ENCODE measurements around the gene PLEKHM3.
"Not testable (repeated sequence)": the region's sequence is repeated elsewhere in the genome, so short reads cannot be mapped to it uniquely, and the experiment has no call there.

PLEKHM3 gene

GRCh38 chr2:208036357-208036756 lies 11.0 kb upstream of the PLEKHM3 start:
- H3K27me3 ChIP-seq (ENCODE audit: insufficient read depth, low read length) = no peaks in the 10 kb centered on the region
- no peak overlapping the region for H3K4me3 ChIP-seq (ENCODE audit: low read depth, low read length)
- H3K4me1 ChIP-seq (ENCODE audit: control insufficient read depth, insufficient read depth, low read length, unreplicated experiment) = no peaks in the 10 kb centered on the region
- no peak overlapping the region for H2AFZ ChIP-seq (ENCODE audit: low read length, unreplicated experiment)
- no peak overlapping the region for H3K27ac ChIP-seq (ENCODE audit: low read depth, low read length)
- H3K36me3 ChIP-seq (ENCODE audit: insufficient read depth, low read length) = no peaks in the 10 kb centered on the region
- no peaks in the 10 kb centered on the region for H3K79me2 ChIP-seq (ENCODE audit: control insufficient read depth, insufficient read depth, low read length, unreplicated experiment)

GRCh38 chr2:208034503-208035140 lies 9.3 kb upstream of the PLEKHM3 start:
- Histone ChIP-seq H3K27ac (ENCODE audit: low read depth, low read length) (no peak overlapping the region), H2AFZ (ENCODE audit: low read length, unreplicated experiment) (no peak overlapping the region), H3K79me2 (ENCODE audit: control insufficient read depth, insufficient read depth, low read length, unreplicated experiment) (no peaks in the 10 kb centered on the region), H3K4me1 (ENCODE audit: control insufficient read depth, insufficient read depth, low read length, unreplicated experiment) (no peaks in the 10 kb centered on the region), H3K36me3 (ENCODE audit: insufficient read depth, low read length) (no peaks in the 10 kb centered on the region), H3K27me3 (ENCODE audit: insufficient read depth, low read length) (no peaks in the 10 kb centered on the region), H3K4me3 (ENCODE audit: low read depth, low read length) (no peak overlapping the region)

GRCh38 chr2:208033701-208034502 lies 8.6 kb upstream of the PLEKHM3 start:
- no peaks in the 10 kb centered on the region for H3K79me2 ChIP-seq (ENCODE audit: control insufficient read depth, insufficient read depth, low read length, unreplicated experiment)
- no peaks in the 10 kb centered on the region for H3K36me3 ChIP-seq (ENCODE audit: insufficient read depth, low read length)
- H3K4me3 ChIP-seq (ENCODE audit: low read depth, low read length) = no peak overlapping the region
- no peaks in the 10 kb centered on the region for H3K4me1 ChIP-seq (ENCODE audit: control insufficient read depth, insufficient read depth, low read length, unreplicated experiment)
- no peak overlapping the region for H2AFZ ChIP-seq (ENCODE audit: low read length, unreplicated experiment)
- no peak overlapping the region for H3K27ac ChIP-seq (ENCODE audit: low read depth, low read length)
- no peaks in the 10 kb centered on the region for H3K27me3 ChIP-seq (ENCODE audit: insufficient read depth, low read length)

DNA sequence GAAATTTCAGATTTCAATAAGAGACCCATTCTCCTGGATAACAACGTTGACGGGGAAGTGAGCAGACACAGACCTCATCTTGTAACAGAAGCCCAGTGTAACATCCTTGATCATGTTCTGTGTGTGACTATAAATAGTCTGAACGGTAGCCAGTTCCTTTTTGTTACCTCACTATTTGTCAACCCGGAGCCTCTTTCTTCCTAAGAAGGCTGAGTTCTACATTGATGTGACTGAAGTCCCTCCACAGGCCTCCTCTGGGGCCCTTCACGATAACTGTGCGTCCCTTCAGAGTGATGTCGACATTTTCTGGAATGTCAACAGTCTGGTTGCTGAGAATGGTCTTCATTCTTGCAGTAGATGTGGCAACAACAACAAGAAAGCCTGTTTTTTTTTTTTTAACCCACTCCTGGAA lies 6.3 kb upstream of the PLEKHM3 start:
- Histone ChIP-seq H3K4me1 (ENCODE audit: control insufficient read depth, insufficient read depth, low read length, unreplicated experiment) (no peaks in the 10 kb centered on the region), H3K36me3 (ENCODE audit: insufficient read depth, low read length) (no peaks in the 10 kb centered on the region), H3K4me3 (ENCODE audit: low read depth, low read length) (no peak overlapping the region), H3K27me3 (ENCODE audit: insufficient read depth, low read length) (no peaks in the 10 kb centered on the region), H2AFZ (ENCODE audit: low read length, unreplicated experiment) (no peak overlapping the region), H3K79me2 (ENCODE audit: control insufficient read depth, insufficient read depth, low read length, unreplicated experiment) (no peaks in the 10 kb centered on the region), H3K27ac (ENCODE audit: low read depth, low read length) (no peak overlapping the region)

GRCh38 chr2:208025814-208026184 lies 472 bp upstream of the PLEKHM3 start:
- Histone ChIP-seq H3K36me3 (ENCODE audit: insufficient read depth, low read length) (no peaks in the 10 kb centered on the region), H3K79me2 (ENCODE audit: control insufficient read depth, insufficient read depth, low read length, unreplicated experiment) (peaks cover 9% of the 10 kb centered on the region), H3K4me1 (ENCODE audit: control insufficient read depth, insufficient read depth, low read length, unreplicated experiment) (peaks cover 10% of the 10 kb centered on the region), H3K27ac (ENCODE audit: low read depth, low read length) (peak overlapping the region; percentile 37; the same call in 1 of the 2 replicates), H2AFZ (ENCODE audit: low read length, unreplicated experiment) (peak overlapping the region; percentile 96), H3K4me3 (ENCODE audit: low read depth, low read length) (peak overlapping the region; percentile 94), H3K27me3 (ENCODE audit: insufficient read depth, low read length) (no peaks in the 10 kb centered on the region)

DNA sequence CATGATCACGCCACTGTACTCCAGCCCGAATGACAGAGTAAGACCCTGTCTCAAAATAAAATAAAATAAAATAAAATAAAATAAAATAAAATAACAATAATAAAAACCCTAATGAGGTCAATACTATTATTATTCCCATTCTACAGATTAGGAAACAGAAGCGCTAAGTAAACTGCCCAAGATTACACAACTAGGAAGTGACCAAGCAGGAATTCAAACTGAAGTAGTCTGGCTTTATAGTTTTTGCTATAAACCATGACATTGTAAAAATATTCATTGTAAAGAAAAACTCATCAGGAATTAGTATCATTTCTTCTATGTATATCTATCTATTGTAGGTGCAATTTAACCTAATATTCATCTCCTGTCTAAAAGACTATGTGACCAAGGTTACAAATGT lies 1.2 kb downstream of the PLEKHM3 start:
- Histone ChIP-seq H3K36me3 (ENCODE audit: insufficient read depth, low read length) (no peaks in the 10 kb centered on the region), H3K27ac (ENCODE audit: low read depth, low read length) (no peak overlapping the region), H3K4me1 (ENCODE audit: control insufficient read depth, insufficient read depth, low read length, unreplicated experiment) (peaks cover 10% of the 10 kb centered on the region), H2AFZ (ENCODE audit: low read length, unreplicated experiment) (no peak overlapping the region), H3K79me2 (ENCODE audit: control insufficient read depth, insufficient read depth, low read length, unreplicated experiment) (peaks cover 9% of the 10 kb centered on the region), H3K27me3 (ENCODE audit: insufficient read depth, low read length) (no peaks in the 10 kb centered on the region), H3K4me3 (ENCODE audit: low read depth, low read length) (peak overlapping the region; percentile 26; the same call in 1 of the 2 replicates)

DNA sequence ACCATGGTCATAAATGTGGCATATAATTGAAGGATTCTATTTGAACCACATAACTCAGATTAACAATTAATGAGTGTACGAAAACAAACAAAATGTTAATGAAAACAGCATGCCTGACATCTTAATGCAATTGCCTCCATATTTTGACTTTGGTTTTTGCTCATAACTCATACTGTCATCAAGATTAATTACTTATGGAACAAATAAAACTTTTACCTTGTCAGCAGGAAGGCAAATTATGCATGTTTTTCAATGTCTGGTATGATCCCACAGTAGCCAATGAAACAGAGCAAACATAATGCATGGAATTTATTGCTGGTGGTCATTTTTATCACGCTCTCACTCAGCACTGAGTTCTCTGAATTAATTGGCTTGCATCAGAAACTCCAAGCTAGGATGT lies 5.1 kb downstream of the PLEKHM3 start:
- H3K79me2 ChIP-seq (ENCODE audit: control insufficient read depth, insufficient read depth, low read length, unreplicated experiment) = peaks cover 9% of the 10 kb centered on the region
- H2AFZ ChIP-seq (ENCODE audit: low read length, unreplicated experiment) = no peak overlapping the region
- H3K27me3 ChIP-seq (ENCODE audit: insufficient read depth, low read length) = no peaks in the 10 kb centered on the region
- peaks cover 4% of the 10 kb centered on the region for H3K4me1 ChIP-seq (ENCODE audit: control insufficient read depth, insufficient read depth, low read length, unreplicated experiment)
- no peak overlapping the region for H3K27ac ChIP-seq (ENCODE audit: low read depth, low read length)
- no peaks in the 10 kb centered on the region for H3K36me3 ChIP-seq (ENCODE audit: insufficient read depth, low read length)
- H3K4me3 ChIP-seq (ENCODE audit: low read depth, low read length) = no peak overlapping the region

DNA sequence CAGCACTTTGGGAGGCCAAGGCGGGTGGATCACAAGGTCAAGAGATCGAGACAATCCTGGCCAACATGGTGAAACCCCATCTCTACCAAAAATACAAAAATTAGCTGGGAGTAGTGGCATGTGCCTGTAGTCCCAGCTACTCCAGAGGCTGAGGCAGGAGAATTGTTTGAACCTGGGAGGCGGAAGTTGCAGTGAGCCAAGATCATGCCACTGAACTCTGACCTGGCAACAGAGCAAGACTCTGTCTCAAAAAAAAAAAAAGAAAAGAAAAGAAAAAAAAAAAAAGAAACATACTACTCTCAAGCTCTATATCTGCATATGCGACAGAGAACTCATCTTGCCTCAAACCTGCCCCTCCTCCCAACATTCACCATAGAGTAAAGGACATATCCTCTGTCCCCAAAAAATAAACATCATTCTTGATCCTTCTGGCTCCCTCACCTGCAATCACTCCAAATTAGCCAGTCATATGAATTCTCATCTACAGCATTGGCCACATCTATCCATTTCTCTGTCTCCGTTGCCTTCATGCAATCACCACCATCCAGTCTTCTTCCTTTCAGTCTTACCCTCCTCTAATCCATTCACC lies 7.1 kb downstream of the PLEKHM3 start:
- not testable (repeated sequence) for H3K27ac ChIP-seq (ENCODE audit: low read depth, low read length); H3K4me3 ChIP-seq (ENCODE audit: low read depth, low read length); H3K4me1 ChIP-seq (ENCODE audit: control insufficient read depth, insufficient read depth, low read length, unreplicated experiment); H2AFZ ChIP-seq (ENCODE audit: low read length, unreplicated experiment); H3K27me3 ChIP-seq (ENCODE audit: insufficient read depth, low read length); H3K36me3 ChIP-seq (ENCODE audit: insufficient read depth, low read length); H3K79me2 ChIP-seq (ENCODE audit: control insufficient read depth, insufficient read depth, low read length, unreplicated experiment)

DNA sequence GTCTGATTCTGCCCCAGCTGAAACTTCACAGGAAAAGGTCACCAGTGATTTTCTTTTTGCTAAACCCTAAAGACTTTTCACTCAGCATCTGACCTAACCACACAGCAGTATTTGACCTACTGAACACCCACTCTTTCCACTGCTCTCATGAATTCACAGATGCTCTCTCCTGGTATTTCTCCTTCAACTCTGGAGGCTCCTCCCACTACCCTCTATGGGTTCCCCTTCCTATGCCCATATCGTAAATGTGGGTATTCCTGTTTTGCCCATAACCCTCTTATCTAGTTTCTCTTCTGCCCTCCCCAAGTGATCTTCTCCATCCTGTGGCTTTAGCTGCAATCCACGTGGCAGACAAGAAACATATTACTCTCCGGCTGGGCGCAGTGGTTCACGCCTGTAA lies 7.6 kb downstream of the PLEKHM3 start:
- H2AFZ ChIP-seq (ENCODE audit: low read length, unreplicated experiment) = no peak overlapping the region

DNA sequence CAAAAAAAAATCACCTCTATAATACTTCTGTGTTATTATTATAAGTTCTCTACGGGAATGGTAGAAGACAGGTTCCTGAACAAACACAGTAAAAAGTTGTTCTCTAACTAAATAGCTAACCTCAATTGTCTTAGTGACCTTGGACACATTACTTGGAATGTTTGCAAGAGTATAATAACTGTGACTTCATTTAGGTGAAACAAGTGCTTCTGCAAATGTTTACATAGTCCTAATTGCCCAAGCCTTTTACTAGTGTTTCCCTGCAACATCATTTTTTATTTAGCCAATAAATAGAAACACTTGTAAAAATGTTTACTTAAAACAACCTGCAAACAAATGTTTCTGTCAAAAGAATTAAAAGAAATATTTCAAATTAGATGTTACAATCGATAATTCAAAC lies 9.9 kb downstream of the PLEKHM3 start:
- no peak overlapping the region for H3K4me3 ChIP-seq (ENCODE audit: low read depth, low read length)
- H3K79me2 ChIP-seq (ENCODE audit: control insufficient read depth, insufficient read depth, low read length, unreplicated experiment) = peaks cover 7% of the 10 kb centered on the region
- H3K4me1 ChIP-seq (ENCODE audit: control insufficient read depth, insufficient read depth, low read length, unreplicated experiment) = peaks cover 10% of the 10 kb centered on the region
- no peak overlapping the region for H3K27ac ChIP-seq (ENCODE audit: low read depth, low read length)
- H3K27me3 ChIP-seq (ENCODE audit: insufficient read depth, low read length) = no peaks in the 10 kb centered on the region
- H3K36me3 ChIP-seq (ENCODE audit: insufficient read depth, low read length) = no peaks in the 10 kb centered on the region
- H2AFZ ChIP-seq (ENCODE audit: low read length, unreplicated experiment) = no peak overlapping the region

More for the DNA sequence above, 7.6 kb downstream of the PLEKHM3 start:
- Histone ChIP-seq H3K4me1 (ENCODE audit: control insufficient read depth, insufficient read depth, low read length, unreplicated experiment) (peaks cover 10% of the 10 kb centered on the region), H3K79me2 (ENCODE audit: control insufficient read depth, insufficient read depth, low read length, unreplicated experiment) (peaks cover 2% of the 10 kb centered on the region), H3K4me3 (ENCODE audit: low read depth, low read length) (no peak overlapping the region), H3K36me3 (ENCODE audit: insufficient read depth, low read length) (no peaks in the 10 kb centered on the region), H3K27ac (ENCODE audit: low read depth, low read length) (no peak overlapping the region), H3K27me3 (ENCODE audit: insufficient read depth, low read length) (no peaks in the 10 kb centered on the region)

Data from ACC112 (cell line).